Germinal center (tissue), 1 donor: ENCODE data around the gene SLX9.
"Not testable (repeated sequence)": the region's sequence is repeated elsewhere in the genome, so short reads cannot be mapped to it uniquely, and the experiment has no call there.

Source experiments
- DNase-seq: peaks from one replicate; pipeline ENCODE4 v3.0.0; 2012; ENCODE audit warnings: mixed read lengths, low spot score

The SLX9 gene

DNA sequence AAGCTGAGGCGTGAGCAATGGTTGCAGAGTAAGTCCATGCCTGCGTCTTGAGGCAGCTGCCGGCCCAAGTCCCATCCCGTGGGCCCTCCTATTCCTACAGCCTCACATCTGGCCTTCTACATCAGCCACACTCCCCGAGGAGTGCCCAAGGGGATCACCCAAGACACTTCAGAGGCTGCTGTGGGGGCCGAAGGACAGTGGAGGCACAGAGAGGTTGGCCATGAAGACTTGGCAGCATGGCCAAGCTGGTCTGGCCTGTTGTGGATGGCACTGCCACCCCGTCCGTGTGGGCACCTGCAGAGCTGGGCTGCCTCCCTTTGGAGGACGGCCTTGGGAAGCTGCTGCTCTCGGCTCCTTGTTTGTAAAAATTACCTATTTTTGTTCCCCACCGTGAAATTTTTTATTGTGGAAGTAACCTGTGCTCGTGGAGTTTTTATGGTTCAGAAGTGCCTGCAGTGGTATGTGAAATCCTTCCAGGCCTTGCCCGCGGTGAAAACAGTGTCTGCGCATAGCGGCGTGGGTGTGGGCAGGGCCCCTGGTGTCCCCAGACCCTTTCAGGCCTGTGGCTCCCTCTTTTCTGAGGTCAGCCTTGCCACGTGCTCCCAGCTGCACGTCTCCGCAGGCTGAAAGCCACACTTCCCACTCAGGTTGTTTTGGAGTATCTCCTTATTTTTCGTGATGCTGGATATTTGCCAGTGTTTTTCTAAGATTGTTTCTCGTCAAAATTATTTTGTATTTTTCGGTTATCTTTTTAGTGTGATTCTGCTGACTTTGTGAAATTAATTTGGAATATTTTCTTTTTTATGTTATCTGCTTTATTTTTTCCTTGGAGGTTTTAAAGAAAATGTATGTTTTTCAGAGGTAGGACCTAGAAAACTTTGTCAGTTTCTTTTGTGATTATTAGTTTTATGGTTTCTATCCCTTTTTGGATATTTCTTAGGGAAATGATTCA is 20.6 kb downstream of the SLX9 start:
- DNase-seq = no peak

GRCh38 chr21:44962403-44962966 is 22.7 kb downstream of the SLX9 start:
- DNase-seq = no peak

- DNase-seq = no peak
Observed at GRCh38 chr21:44964381-44964780, 24.6 kb downstream of the SLX9 start.

DNA sequence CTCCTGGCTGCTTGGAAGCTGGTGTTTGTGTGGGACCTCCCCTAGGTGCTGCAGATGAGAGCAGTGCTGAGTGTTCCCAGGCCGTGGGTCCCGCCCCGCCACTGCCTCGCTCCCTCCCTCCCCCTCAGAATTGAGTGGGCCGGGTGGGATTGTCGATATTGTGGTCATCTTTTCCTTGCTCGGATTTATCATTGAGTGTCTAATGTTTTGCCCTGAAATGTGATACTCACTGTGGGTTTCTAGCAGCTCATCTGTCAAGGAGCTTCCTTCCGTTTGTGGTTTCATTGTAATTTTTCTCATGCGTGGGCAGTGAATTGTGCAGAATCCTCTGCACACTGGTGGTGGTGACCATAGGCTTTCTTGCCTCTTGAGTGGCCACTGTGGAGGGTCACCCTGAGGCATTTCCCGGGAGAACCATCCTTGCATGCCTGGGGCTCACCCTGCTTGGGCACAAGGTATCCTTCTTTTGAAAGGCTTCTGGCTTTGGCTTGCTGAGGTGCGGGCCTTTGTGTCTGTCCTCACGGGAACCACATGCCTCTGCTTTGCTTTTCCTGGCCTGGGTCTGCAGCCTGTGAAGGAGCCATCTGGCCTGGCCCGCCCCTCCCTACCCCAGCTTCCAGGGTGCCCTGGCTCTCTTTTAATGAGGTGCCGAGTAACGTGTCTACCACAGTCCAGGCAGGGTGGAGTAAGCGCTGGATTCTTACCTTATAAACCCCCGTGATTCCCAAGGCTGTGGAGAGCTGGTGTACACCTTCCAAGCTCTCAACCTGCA is 25.6 kb downstream of the SLX9 start:
- no peak for DNase-seq

- no peak for DNase-seq
Observed at GRCh38 chr21:44966135-44967081, 26.6 kb downstream of the SLX9 start.

GRCh38 chr21:44967082-44968047 is 27.5 kb downstream of the SLX9 start:
- no peak for DNase-seq

DNA sequence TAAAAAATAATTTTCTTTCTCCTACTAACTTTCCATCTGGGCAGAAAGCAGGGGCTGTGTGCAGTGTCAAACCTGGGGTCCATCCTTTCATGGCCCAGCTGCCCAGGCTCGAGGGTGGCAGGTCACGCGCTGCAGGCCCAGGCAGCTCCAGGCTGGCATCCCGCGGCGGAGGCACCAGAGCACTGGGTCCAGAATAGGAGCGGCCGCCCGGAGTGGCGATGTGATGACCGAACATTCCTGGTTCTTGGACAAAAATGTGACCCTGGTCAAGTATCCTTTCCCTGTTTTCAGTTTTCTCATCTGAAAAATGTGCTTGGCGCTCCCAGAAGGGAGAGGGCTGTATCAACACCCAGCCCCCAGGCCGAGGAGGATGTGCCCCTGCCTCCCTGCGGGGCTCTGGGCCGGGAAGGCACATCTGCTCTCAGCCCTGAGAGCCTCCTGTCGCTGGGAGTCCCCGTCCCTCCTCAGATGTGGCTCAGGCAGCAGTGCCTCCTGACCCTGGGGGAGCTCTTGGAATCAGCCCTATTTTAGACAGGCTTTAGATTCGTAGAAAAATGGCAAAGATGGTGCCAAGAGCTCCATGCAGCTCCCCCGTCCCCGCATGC is 29.3 kb downstream of the SLX9 start:
- no peak for DNase-seq

DNA sequence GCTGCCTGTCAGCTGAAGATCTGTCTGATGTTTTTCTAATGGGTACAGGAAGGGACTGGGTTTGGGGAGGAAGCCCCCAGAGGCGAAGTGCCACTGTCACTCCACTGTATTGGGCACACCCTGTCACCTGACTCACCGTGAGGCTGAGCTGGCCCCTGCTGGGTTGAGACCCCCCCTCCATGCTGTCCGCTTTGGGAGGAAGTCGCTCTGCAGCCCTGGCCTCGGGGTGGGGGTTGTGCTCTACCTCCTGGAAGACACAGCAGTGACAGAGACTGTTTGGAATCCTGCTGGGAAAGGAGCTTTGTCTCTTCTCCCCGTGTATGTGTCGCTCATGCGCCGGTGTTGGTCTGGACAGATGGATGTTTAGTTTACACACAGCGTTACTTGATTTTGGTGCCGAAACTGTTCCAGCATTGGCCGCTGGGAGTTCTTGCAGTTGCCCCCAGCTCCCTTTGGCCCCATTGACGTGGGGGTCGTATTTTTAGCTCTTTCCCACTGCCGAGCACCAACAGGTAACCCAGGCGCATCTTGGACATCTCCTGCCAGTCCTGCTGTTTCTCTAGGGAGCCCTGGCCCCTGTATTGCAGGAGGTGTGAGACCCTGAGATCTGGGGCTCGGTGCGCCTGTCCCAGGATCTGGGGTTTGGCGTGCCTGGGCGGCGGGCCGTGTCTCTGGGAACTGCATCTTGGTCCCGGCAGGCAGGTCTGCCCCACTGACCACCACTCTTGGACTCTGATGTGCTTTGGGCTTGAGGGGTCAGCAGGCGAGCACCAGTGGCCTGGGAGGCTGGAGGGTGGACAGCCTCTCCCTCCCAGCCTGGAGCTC is 30.3 kb downstream of the SLX9 start:
- DNase-seq = no peak

DNA sequence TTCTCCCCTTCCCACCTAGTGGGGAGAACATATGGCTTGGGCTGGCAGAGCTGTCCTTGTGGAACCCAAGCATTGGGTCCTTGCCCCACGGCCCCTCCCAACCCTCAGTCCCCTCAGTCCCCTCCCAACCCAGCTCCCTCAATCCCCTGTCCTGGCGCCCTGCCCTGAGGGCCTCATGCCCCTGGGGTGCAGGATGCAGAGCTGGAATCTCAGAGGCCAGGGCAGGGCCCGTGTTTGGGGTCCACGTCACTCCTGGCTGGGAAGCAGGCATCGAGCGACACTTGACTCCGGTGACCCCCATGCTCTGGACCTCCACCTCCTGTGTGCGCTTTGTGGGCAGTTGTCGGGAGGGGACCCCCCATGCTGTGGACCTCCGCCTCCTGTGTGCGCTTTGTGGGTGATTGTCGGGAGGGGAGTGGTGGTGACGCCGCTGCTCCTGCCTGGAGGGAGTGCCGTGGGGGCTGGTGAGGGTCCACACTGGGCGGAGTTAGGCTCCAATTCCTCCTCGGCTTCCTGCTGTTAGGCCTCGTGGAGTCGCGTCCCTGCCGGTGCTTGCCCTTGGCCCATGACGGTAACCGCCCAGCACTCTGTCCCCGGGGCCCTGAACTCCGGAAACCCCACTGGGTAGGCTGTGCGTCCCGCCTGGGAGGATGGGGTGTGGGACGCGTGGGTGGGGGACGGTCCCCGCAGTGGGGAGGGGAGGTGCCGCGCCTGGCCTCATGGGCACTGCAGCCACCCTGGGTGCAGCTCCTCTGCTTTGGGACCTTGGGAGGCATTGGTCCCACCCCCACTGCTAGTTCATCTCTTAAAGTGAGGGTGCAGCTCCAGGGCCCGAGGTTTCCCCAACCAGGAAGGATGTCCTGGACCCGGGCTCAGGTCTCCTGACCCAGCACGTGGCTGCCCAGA is 31.2 kb downstream of the SLX9 start:
- DNase-seq = no peak

DNA sequence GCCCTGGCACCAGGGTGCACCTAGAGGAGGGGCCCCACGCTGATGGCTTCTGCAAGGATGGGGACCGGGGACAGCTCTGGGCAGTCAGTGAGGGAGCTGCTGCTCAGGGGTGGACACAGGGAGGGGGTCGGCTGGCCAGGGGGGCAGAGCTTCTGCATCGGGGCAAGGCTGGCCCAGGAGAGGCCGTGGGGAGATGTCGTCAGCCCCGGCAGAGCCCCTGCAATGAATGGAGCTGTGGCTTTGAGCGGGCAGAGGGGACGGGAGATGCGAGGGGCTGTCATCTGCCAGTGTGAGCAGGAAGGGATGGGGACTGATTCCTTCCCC is 31.8 kb downstream of the SLX9 start:
- no peak for DNase-seq

DNA sequence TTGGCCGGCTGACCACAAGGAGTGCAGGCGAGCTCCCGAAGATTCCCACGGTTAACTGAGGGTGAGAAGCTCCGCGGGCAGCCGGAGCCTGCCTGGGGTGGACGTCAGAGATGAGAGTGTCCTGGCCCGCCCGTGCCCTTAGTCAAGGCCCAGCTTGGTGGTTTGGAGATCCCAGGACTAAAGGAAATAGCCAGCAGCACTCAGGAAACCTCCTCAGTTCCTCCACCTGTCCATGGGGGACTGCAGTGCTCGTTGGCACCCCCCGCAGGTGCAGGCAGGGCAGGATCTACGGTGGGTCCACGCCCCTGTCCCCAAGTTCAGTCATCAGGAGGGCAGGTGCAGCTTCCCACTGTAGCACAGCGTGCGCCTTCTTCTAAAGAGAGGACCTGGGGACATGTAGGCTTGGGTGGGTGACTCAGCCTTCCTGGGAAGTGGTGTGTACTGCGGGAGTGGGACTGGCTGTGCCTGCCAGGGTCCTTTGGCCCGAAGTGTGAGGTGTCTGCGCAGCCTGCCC is 32.5 kb downstream of the SLX9 start:
- no peak for DNase-seq

DNA sequence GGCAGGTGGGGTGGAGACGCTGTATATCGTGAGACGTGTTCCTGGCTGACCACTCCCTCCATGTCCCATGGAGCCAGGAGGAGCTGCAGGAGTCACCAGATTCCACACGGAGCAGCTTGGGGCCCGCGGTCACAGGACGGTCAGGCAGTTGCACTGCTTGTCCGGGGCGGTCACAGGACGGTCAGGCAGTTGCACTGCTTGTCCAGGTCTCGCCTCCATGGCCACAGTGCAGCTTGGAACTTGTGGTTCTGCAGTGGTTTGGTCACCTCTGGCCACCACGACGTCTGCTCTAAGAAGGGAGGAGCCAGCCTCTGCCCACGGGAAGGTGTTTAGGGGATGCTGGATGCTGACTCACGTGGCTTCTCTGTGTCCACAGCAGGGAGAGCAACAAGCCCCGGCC is 33.0 kb downstream of the SLX9 start:
- no peak for DNase-seq

DNA sequence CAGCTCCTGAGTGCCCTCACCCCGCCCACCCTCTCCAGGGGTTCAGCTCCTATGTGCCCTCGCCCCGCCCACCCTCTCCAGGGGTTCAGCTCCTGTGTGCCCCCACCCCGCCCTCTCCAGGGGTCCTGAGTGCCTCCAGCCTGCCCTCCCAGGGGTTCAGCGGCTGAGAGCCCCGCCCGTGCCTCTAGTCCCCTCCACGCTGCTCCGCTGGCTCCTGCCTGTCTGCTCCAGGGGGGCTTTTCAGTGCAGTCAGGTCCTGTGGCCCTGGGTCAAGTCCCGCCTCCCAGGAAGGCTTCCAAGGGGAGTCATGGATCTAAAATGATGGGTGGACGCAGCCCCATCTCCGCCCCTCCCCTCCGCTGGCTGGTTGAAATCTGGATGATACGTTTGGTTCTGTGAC is 33.8 kb downstream of the SLX9 start:
- no peak for DNase-seq

GRCh38 chr21:44974676-44975075 is 34.8 kb downstream of the SLX9 start:
- no peak for DNase-seq

DNA sequence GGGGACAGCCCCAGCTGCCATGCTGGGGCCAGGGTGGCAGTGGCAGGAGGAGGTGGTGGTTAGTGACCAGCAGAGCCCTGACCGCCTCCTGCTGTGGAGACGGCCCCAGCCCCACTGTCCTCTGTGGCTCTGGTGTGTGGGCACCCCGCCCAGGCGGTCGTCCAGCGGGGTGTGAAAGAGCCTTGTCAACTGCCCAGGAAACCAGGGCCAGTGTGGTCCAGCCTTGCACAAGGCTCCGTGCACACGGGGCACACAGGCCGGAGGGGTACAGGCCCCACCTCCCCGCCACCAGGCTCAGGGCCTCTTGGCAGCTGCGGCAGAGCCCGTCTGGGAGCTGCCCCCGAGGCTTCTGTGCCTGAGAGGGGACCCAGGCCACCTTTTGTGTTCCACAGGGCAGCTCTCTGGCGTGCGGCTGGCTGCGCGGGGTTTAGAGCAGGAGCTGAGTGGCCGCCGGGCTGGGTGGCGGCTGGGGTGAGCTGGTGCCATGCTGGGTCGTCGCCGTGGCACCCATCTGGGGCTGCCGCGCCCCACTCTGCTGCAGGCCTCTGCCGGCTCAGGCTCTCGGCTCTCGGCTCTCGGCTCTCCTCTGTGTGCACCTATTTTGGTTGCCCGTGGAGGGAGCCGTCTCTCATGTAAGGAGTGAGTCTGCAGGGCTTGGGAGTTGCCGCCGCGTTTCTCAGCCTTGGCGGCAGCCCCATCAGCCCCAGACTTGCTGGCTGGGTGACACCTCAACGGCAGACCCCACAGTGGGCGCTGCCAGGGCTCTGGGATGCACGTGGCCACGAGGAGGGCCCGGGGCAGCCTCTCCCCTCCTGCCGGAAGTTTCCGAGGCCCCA is 36.1 kb downstream of the SLX9 start:
- DNase-seq = no peak

GRCh38 chr21:44976556-44977393 is 36.9 kb downstream of the SLX9 start:
- not testable (repeated sequence) for DNase-seq
